GM12878 (cell line): ENCODE data around the gene CYSTM1.

Source experiments
- BMI1 ChIP-seq: fragments of 450-650 bp; IDR thresholded peaks from 2 replicates; pipeline ENCODE4 v1.6.1; 2016; ENCODE audit warnings: mild to moderate bottlenecking, moderate library complexity, borderline replicate concordance
- CTCF ChIP-seq, 3 experiments: IDR thresholded peaks in 2 of 3; conservative IDR thresholded peaks in 1 of 3; 2 replicates each; pipeline ENCODE4 v1.5.1; 2011; ENCODE audit warnings: low read depth in 3 of 3, low read length in 3 of 3, mild to moderate bottlenecking in 3 of 3, control low read depth in 2 of 3, moderate library complexity in 2 of 3, inconsistent platforms in 1 of 3, mixed read lengths in 1 of 3; ENCODE audit not compliant: control insufficient read depth in 2 of 3, insufficient read depth in 1 of 3; ENCODE audit errors: extremely low read depth in 1 of 3
- MAX ChIP-seq: IDR thresholded peaks from 2 replicates; pipeline ENCODE4 v1.6.1; 2012; ENCODE audit warnings: low read depth, low read length, improper control_type of control experiment
- POLR2A ChIP-seq: IDR thresholded peaks from 2 replicates; pipeline ENCODE4 v1.6.1; 2011; ENCODE audit warnings: low read depth, mild to moderate bottlenecking, low read length
- RAD21 ChIP-seq: IDR thresholded peaks from 2 replicates; pipeline ENCODE4 v1.6.1; 2011; ENCODE audit warnings: mild to moderate bottlenecking, low read depth, low read length, moderate library complexity; ENCODE audit not compliant: insufficient read depth
- RB1 ChIP-seq: fragments of 450-650 bp; formaldehyde crosslinking; IDR thresholded peaks from 2 replicates; pipeline ENCODE4 v1.6.1; 2017; ENCODE audit warnings: mild to moderate bottlenecking, borderline replicate concordance

GRCh38 chr5:140205216-140205615, 30.2 kb downstream of the CYSTM1 start:
- TF ChIP-seq BMI1 (no peak), RAD21 (no peak), CTCF (IDR thresholded peaks at IDR 0.05 in 2 of 3, conservative IDR thresholded peaks at IDR 0.05 in 1 of 3; ENCODE audit: control insufficient read depth in 2 of 3, extremely low read depth in 1 of 3, insufficient read depth in 1 of 3, low read depth in 3 of 3, low read length in 3 of 3) (no peak), RB1 (no peak), MAX (no peak), POLR2A (no peak)
